Pancreas (tissue), 10 donors: ENCODE results near the gene ADAMTS9. TPM values are rescaled to one million over a fixed set of nuclear protein-coding genes. Genes with fewer than 3 reads are reported as not detected.
A peak's percentile ranks its signal among the peaks of the same experiment; 100 is the strongest.

Experiments
- ATAC-seq, 4 donors: fragments of 200-7000 bp; cut with Tn5 transposase; one replicate each; pipeline versions ENCODE4 v1.8.0 to v1.9.1; 2020; ENCODE audit warnings: mild to moderate bottlenecking in 4 of 4, moderate library complexity in 4 of 4
- DNase-seq, 6 donors: peaks; one replicate each; pipeline ENCODE4 v3.0.0-alpha.2; 2020
- FAIRE-seq: peaks from 2 replicates; lab custom pipeline; 2012; peaks lifted over from hg19 to GRCh38; lab: Jason Lieb, UNC
- H3K27ac ChIP-seq, 4 donors: fragments of 200-600 bp; sonication (generic); 1 replicate in 3 of 4; 2 replicates in 1 of 4; pipeline versions ENCODE4 v1.5.0 to v1.8.0; 2020
- H3K27me3 ChIP-seq, 4 donors: fragments of 200-600 bp; one replicate each; pipeline ENCODE4 v1.8.0; 2021
- H3K36me3 ChIP-seq, 3 donors: fragments of 200-600 bp; sonication (generic) in 1 of 3; one replicate each; pipeline versions ENCODE4 v1.5.0 to v1.8.0; 2020 to 2021
- H3K4me1 ChIP-seq, 3 donors: fragments of 200-600 bp; one replicate each; pipeline ENCODE4 v1.8.0; 2021
- H3K4me3 ChIP-seq, 4 donors: fragments of 200-600 bp; sonication (generic) in 2 of 4; one replicate each; pipeline versions ENCODE4 v1.5.0 to v1.8.0; 2020 to 2021
- H3K9me3 ChIP-seq, 4 donors: fragments of 200-600 bp; one replicate each; pipeline ENCODE4 v1.8.0; 2021
- CTCF ChIP-seq, 4 donors: fragments of 200-600 bp; sonication (generic) in 3 of 4; IDR thresholded peaks; one replicate each; pipeline versions ENCODE4 v1.5.0 to v1.8.0; 2021; ENCODE audit warnings: antibody characterized with exemption in 4 of 4
- WGBS, 2 donors: extraction: QIAGEN DNeasy Blood & Tissue Kit; methylation state at CpG; one replicate each; pipeline ENCODE4 v1.1.7; 2013; 5-methylcytosine and 5-hydroxymethylcytosine counted together
- intact Hi-C, 3 donors: fragments of 100-400 bp; cut with DNase I; formaldehyde crosslinking; loops; one replicate each; pipeline versions ENCODE4 v1.11.1 to v1.14.2; 2022
- polyA plus RNA-seq, 2 donors: library from polyadenylated mRNA; stranded (reverse); fragments of 200-250 nt; gene quantifications; one replicate each; pipeline ENCODE4 v1.2.3, GENCODE V29; 2013
- total RNA-seq, 6 donors: library from RNA; stranded (reverse); fragmentation: NEBNext Ultra II Directional in 4 of 6; extraction: Animal tissue kit (Norgen Biotek cat#: 25700) in 4 of 6; gene quantifications; one replicate each; pipeline versions ENCODE4 v1.2.1 to v1.2.4, GENCODE V29; 2021 to 2023
- donor health status: healthy with polysubstance abuse.
- donor health status: DM: no; HTN: no; CAD: no; lungs with moderate emphysema.
- donor health status: DM: no; HTN: no; CAD: no.
- donor health status: control.
- donor health status: control.
- donor health status: Bipolar disorder and iron deficiency.
- donor health status: DM: yes; HTN: yes; CAD: no.
- donor health status: DM: no; HTN: no; CAD: no.
- donor health status: DM: no; HTN: no; CAD: no.
- donor health status: DM: yes; HTN: yes; CAD: no.

ADAMTS9 gene
- total and polyA plus RNA-seq, 8 donors, result 11.4 to 34.7 (median 16.2) TPM

DNA sequence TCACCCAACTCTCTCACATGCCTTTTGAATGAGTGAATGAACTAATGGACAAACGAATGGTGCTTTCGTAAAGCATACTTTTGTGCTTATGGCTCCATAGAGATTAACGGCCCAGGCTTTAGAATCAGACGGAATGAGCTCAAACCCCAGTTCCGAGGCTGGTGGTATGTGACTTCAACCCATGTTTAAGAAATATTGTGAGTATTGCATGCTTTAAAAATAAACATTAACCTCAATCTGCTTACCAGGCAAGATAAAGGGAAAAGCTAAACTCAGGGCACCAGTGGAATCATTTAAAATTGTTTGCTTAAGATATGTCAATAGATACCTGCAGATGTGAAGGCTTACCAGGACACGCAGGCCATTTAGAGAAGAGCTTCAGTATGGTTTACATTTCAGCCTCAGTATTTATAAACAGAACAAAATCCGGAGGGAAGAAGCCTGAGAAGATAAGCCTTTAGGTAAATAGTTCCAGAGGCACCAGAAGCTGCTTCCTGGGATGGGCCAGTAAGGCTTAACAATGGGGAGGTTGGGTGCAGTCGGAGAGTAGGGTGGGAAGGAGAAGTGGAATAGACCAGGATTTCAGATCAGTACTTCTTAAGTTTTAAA lies 186.4 kb downstream of the ADAMTS9 start:
- intact Hi-C loops, result no loop called here
- no peaks in the 10 kb centered on the region for H3K36me3 ChIP-seq
- FAIRE-seq (no peak), DNase-seq (no peak), ATAC-seq (peak in 1 of 4 donors; percentile 39)
- no peaks in the 10 kb centered on the region for H3K9me3 ChIP-seq
- H3K4me3 ChIP-seq, result no peak overlapping the region
- 44 to 46% methylated on average over 8 of the region's 8 CpGs for WGBS, 2 donors
- no peaks in the 10 kb centered on the region for H3K27me3 ChIP-seq
- TF ChIP-seq CTCF (IDR thresholded peaks at IDR 0.05), result no peak
- H3K27ac ChIP-seq, result no peak overlapping the region
- H3K4me1 ChIP-seq, result no peaks in the 10 kb centered on the region

DNA sequence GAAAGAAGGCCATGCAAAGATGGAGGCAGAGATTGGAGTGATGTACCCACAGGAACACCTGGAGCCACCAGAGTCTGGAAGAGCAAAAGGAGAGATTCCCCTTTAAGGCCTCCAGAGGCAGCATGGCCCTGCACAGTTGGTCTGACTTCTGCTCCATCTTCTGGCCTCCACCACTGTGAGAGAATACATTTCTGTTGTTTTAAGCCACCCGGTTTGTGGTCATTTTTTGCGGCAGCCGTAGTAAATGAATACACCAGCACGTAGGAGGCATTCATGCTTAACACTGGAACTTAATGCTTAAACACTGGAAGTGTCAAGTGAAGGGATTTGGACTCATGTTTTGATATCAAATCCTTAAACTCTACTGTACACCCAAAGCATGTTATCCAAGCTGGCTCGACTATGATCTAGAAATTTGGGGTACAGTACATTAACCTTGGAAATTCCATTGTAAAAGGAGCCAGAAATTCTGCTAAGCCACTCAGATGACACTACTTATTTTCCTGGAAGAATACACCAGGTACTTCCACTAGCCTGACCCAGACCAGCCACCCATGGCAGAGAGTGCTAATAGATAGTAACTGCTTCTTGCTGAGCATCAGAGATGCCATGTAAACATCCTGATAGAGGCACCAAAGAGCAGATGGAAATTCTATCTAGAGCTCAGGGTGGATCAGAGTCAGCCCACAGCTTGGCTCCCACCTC lies 190.9 kb downstream of the ADAMTS9 start:
- no peak for ATAC-seq
- DNase-seq, result no peak
- no peak overlapping the region for H3K27ac ChIP-seq
- intact Hi-C loops, result no loop called here
- no peak overlapping the region for H3K4me3 ChIP-seq
- no peaks in the 10 kb centered on the region for H3K4me1 ChIP-seq
- FAIRE-seq, result no peak
- H3K27me3 ChIP-seq, result no peaks in the 10 kb centered on the region
- H3K36me3 ChIP-seq, result no peaks in the 10 kb centered on the region
- WGBS, 2 donors, result 91 to 98% methylated on average over 5 of the region's 5 CpGs
- TF ChIP-seq CTCF (IDR thresholded peaks at IDR 0.05), result no peak
- H3K9me3 ChIP-seq, result no peaks in the 10 kb centered on the region

GRCh38 chr3:64495781-64496334 lies 191.9 kb downstream of the ADAMTS9 start:
- H3K4me3 ChIP-seq, result no peak overlapping the region
- no peaks in the 10 kb centered on the region for H3K27me3 ChIP-seq
- intact Hi-C loops, result no loop called here
- no peak for TF ChIP-seq CTCF (IDR thresholded peaks at IDR 0.05)
- no peaks in the 10 kb centered on the region for H3K9me3 ChIP-seq
- DNase-seq (no peak), ATAC-seq (no peak), FAIRE-seq (no peak)
- H3K4me1 ChIP-seq, result no peaks in the 10 kb centered on the region
- 95 to 100% methylated on average over 2 of the region's 2 CpGs for WGBS, 2 donors
- no peak overlapping the region for H3K27ac ChIP-seq
- no peaks in the 10 kb centered on the region for H3K36me3 ChIP-seq

GRCh38 chr3:64495121-64495780 lies 192.5 kb downstream of the ADAMTS9 start:
- Histone ChIP-seq H3K9me3 (no peaks in the 10 kb centered on the region), H3K27me3 (no peaks in the 10 kb centered on the region), H3K27ac (no peak overlapping the region), H3K36me3 (no peaks in the 10 kb centered on the region), H3K4me1 (no peaks in the 10 kb centered on the region), H3K4me3 (no peak overlapping the region)
- TF ChIP-seq CTCF (IDR thresholded peaks at IDR 0.05), result no peak
- DNase-seq, result no peak
- intact Hi-C loops, result no loop called here
- ATAC-seq, result no peak
- WGBS, 2 donors, result 63 to 85% methylated on average over 4 of the region's 4 CpGs
- FAIRE-seq, result no peak
